IMR-90 (cell line): Measurements from ENCODE around the gene ADGRG2. TPM values are rescaled to one million over a fixed set of nuclear protein-coding genes. Genes with fewer than 3 reads are reported as not detected.

Source experiments
- ATAC-seq: fragments of 200-7000 bp; cut with Tn5 transposase; 2 replicates; pipeline ENCODE4 v1.9.1; 2020; ENCODE audit warnings: low read depth, mild to moderate bottlenecking, moderate library complexity
- BruUV-seq: library from RNA; stranded (reverse); fragments of 400-500 nt; replicated peaks from 2 replicates; lab custom pipeline; 2021; lab: Mats Ljungman, UMichigan
- CTCF ChIA-PET: fragments of 300-600 bp; formaldehyde crosslinking; extraction: SDS; loops from one replicate; lab custom pipeline; 2021; ENCODE audit warnings: antibody characterized with exemption; lab: Yijun Ruan, JAX
- POLR2A ChIA-PET: fragments of 300-600 bp; sonication (Branson Sonifier 250); formaldehyde crosslinking; loops from one replicate; lab custom pipeline; 2022; ENCODE audit warnings: antibody characterized with exemption; ENCODE audit not compliant: unreplicated experiment; lab: Charles Lee
- DNase-seq: peaks from one replicate; pipeline ENCODE4 v3.0.0; 2013
- H2AFZ ChIP-seq: replicated peaks from 2 replicates; pipeline ENCODE3; 2013; ENCODE audit warnings: low read length, mild to moderate bottlenecking; ENCODE audit not compliant: poor library complexity
- H2AK5ac ChIP-seq: 2 replicates; pipeline ENCODE4 v1.6.1; 2013; ENCODE audit warnings: low read depth, low read length, inconsistent platforms
- H2AK9ac ChIP-seq: replicated peaks from 2 replicates; pipeline ENCODE3; 2013; ENCODE audit warnings: mild to moderate bottlenecking, low read depth, low read length, moderate library complexity; ENCODE audit not compliant: poor library complexity
- H2BK120ac ChIP-seq: 2 replicates; pipeline ENCODE4 v1.6.1; 2013; ENCODE audit warnings: low read depth, low read length, inconsistent platforms
- H2BK15ac ChIP-seq: 3 replicates; pipeline ENCODE4 v1.6.1; 2013; ENCODE audit warnings: low read depth, low read length, inconsistent platforms
- H2BK20ac ChIP-seq: 2 replicates; pipeline ENCODE4 v1.6.1; 2013; ENCODE audit warnings: low read depth, mild to moderate bottlenecking, inconsistent platforms, low read length, moderate library complexity
- H2BK5ac ChIP-seq: 2 replicates; pipeline ENCODE4 v1.6.1; 2013; ENCODE audit warnings: mild to moderate bottlenecking, low read depth, low read length, inconsistent platforms; ENCODE audit not compliant: poor library complexity, severe bottlenecking
- H3K14ac ChIP-seq: replicated peaks from 2 replicates; pipeline ENCODE4 v1.6.1; 2013; ENCODE audit warnings: low read depth, low read length, inconsistent platforms
- H3K18ac ChIP-seq: 2 replicates; pipeline ENCODE4 v1.6.1; 2013; ENCODE audit warnings: low read depth, low read length, control low read depth
- H3K23ac ChIP-seq: 2 replicates; pipeline ENCODE4 v1.6.1; 2013; ENCODE audit warnings: low read depth, low read length, inconsistent platforms
- H3K27ac ChIP-seq: 2 replicates; pipeline ENCODE4 v1.5.1; 2013; ENCODE audit warnings: mild to moderate bottlenecking, control low read depth, low read length; ENCODE audit not compliant: insufficient read depth
- H3K27me3 ChIP-seq: 2 replicates; pipeline ENCODE4 v1.6.1; 2013; ENCODE audit warnings: low read length; ENCODE audit not compliant: control insufficient read depth, insufficient read depth
- H3K36me3 ChIP-seq: 2 replicates; pipeline ENCODE4 v1.6.1; 2013; ENCODE audit warnings: low read length, mixed read lengths; ENCODE audit not compliant: control insufficient read depth, insufficient read depth
- H3K4ac ChIP-seq: 2 replicates; pipeline ENCODE4 v1.6.1; 2013; ENCODE audit warnings: low read depth, low read length, inconsistent platforms
- H3K4me1 ChIP-seq: 2 replicates; pipeline ENCODE4 v1.6.1; 2013; ENCODE audit warnings: low read length, mixed read lengths; ENCODE audit not compliant: control insufficient read depth, insufficient read depth
- H3K4me2 ChIP-seq: 2 replicates; pipeline ENCODE4 v1.6.1; 2013; ENCODE audit warnings: low read depth, mild to moderate bottlenecking, control low read depth, low read length, moderate library complexity
- H3K4me3 ChIP-seq: 2 replicates; pipeline ENCODE4 v1.5.1; 2013; ENCODE audit warnings: low read depth, mild to moderate bottlenecking, control low read depth, low read length, moderate library complexity; ENCODE audit not compliant: insufficient read depth
- H3K56ac ChIP-seq: 2 replicates; pipeline ENCODE4 v1.6.1; 2013; ENCODE audit warnings: low read length, inconsistent platforms; ENCODE audit not compliant: insufficient read depth; ENCODE audit errors: extremely low read depth
- H3K79me1 ChIP-seq, 2 experiments: 2 replicates each; pipeline ENCODE4 v1.6.1; 2013; ENCODE audit warnings: low read length in 2 of 2, inconsistent platforms in 1 of 2, low read depth in 1 of 2
- H3K9ac ChIP-seq: 2 replicates; pipeline ENCODE4 v1.6.1; 2013; ENCODE audit warnings: low read depth, low read length, control low read depth
- H3K9me1 ChIP-seq: 2 replicates; pipeline ENCODE4 v1.6.1; 2013; ENCODE audit warnings: low read length, inconsistent platforms; ENCODE audit not compliant: insufficient read depth
- H3K9me3 ChIP-seq: 2 replicates; pipeline ENCODE4 v1.6.1; 2013; ENCODE audit warnings: low read length; ENCODE audit not compliant: control insufficient read depth, insufficient read depth
- H4K20me1 ChIP-seq: 2 replicates; pipeline ENCODE4 v1.6.1; 2013; ENCODE audit warnings: low read length, inconsistent platforms; ENCODE audit not compliant: insufficient read depth
- H4K5ac ChIP-seq: 2 replicates; pipeline ENCODE4 v1.6.1; 2013; ENCODE audit warnings: mild to moderate bottlenecking, low read depth, low read length, control low read depth
- H4K8ac ChIP-seq, 2 experiments: 2 replicates each; pipeline ENCODE4 v1.6.1; 2013; ENCODE audit warnings: low read depth in 2 of 2, low read length in 2 of 2, control low read depth in 1 of 2, inconsistent platforms in 1 of 2
- H4K91ac ChIP-seq: 2 replicates; pipeline ENCODE4 v1.6.1; 2013; ENCODE audit warnings: low read depth, low read length, inconsistent platforms; ENCODE audit not compliant: insufficient read depth
- CHD1 ChIP-seq: IDR thresholded peaks from 2 replicates; pipeline ENCODE4 v1.6.1; 2012; ENCODE audit warnings: low read depth, low read length, improper control_type of control experiment
- FOS ChIP-seq: fragments of 150-350 bp; IDR thresholded peaks from 2 replicates; pipeline ENCODE4 v1.6.1; 2016; ENCODE audit warnings: low read depth, low read length
- MAZ ChIP-seq: IDR thresholded peaks from 2 replicates; pipeline ENCODE4 v1.6.1; 2012; ENCODE audit warnings: low read depth, mild to moderate bottlenecking, low read length, improper control_type of control experiment, moderate library complexity, borderline replicate concordance
- MXI1 ChIP-seq: IDR thresholded peaks from 2 replicates; pipeline ENCODE4 v1.6.1; 2012; ENCODE audit warnings: low read depth, mild to moderate bottlenecking, low read length, moderate library complexity, borderline replicate concordance
- NFE2L2 ChIP-seq: fragments of 150-350 bp; IDR thresholded peaks from 2 replicates; pipeline ENCODE4 v1.6.1; 2016; ENCODE audit warnings: low read depth, mild to moderate bottlenecking, low read length
- POLR2A ChIP-seq: IDR thresholded peaks from 2 replicates; pipeline ENCODE4 v1.6.1; 2012; ENCODE audit warnings: mild to moderate bottlenecking, low read depth, low read length
- RCOR1 ChIP-seq: IDR thresholded peaks from 2 replicates; pipeline ENCODE4 v1.6.1; 2012; ENCODE audit warnings: mild to moderate bottlenecking, low read length, improper control_type of control experiment; ENCODE audit not compliant: insufficient replicate concordance
- SMC3 ChIP-seq: fragments of 150-350 bp; IDR thresholded peaks from 2 replicates; pipeline ENCODE4 v1.6.1; 2016; ENCODE audit warnings: low read depth, mild to moderate bottlenecking, antibody characterized with exemption, low read length, moderate library complexity
- WGBS, 2 experiments: methylation state at CpG; one replicate each; pipeline versions ENCODE4 v1.1.5 to v1.1.7; 2013; ENCODE audit warnings: missing lambda C conversion rate in 2 of 2; ENCODE audit not compliant: insufficient read length in 1 of 2; ENCODE audit errors: extremely low coverage in 2 of 2; 5-methylcytosine and 5-hydroxymethylcytosine counted together
- dilution Hi-C: fragments of 300-500 bp; cut with HindIII; formaldehyde crosslinking; loops from one replicate; pipeline ENCODE4 v1.14.3; 2018; ENCODE audit warnings: low sequenced_read_pairs; ENCODE audit not compliant: unreplicated experiment
- in situ Hi-C: fragments of 300-500 bp; cut with MboI; formaldehyde crosslinking; loops from 3 replicates; pipeline ENCODE4 v1.14.3; 2019; ENCODE audit warnings: low sequenced_read_pairs, inconsistent platforms, mixed read lengths
- intact Hi-C: fragments of 100-400 bp; cut with micrococcal nuclease; formaldehyde crosslinking; loops from 2 replicates; pipeline ENCODE4 v1.10.0; 2022
- polyA plus RNA-seq, 3 experiments: library from polyadenylated mRNA; depleted of rRNA; stranded (reverse); fragments of >200 nt; gene quantifications; 2 replicates each; pipeline ENCODE4 v1.2.3, GENCODE V29; 2012; ENCODE audit warnings: low replicate concordance in 1 of 3
- total RNA-seq: library from RNA; depleted of rRNA; stranded (reverse); fragments of >200 nt; gene quantifications from 2 replicates; pipeline ENCODE4 v1.2.3, GENCODE V29; 2012
- TF ChIP-seq, protein P1 (sequence below): fragments of 150-350 bp; IDR thresholded peaks from 2 replicates; pipeline ENCODE4 v1.6.1; 2017; ENCODE audit warnings: mild to moderate bottlenecking, antibody characterized with exemption, low read length, low read depth
- TF ChIP-seq, protein P2 (sequence below): conservative IDR thresholded peaks from 2 replicates; pipeline ENCODE4 v1.5.1; 2012; ENCODE audit warnings: mild to moderate bottlenecking, low read depth, low read length, improper control_type of control experiment
- TF ChIP-seq, protein P3 (sequence below): fragments of 150-350 bp; IDR thresholded peaks from 2 replicates; pipeline ENCODE4 v1.6.1; 2016; ENCODE audit warnings: low read depth, mild to moderate bottlenecking, low read length, moderate library complexity, borderline replicate concordance

The ADGRG2 gene
- total and polyA plus RNA-seq, 2 of the 4 experiments (the other 2 are of a cell fraction), result under 0.01 to 0.07 TPM

DNA sequence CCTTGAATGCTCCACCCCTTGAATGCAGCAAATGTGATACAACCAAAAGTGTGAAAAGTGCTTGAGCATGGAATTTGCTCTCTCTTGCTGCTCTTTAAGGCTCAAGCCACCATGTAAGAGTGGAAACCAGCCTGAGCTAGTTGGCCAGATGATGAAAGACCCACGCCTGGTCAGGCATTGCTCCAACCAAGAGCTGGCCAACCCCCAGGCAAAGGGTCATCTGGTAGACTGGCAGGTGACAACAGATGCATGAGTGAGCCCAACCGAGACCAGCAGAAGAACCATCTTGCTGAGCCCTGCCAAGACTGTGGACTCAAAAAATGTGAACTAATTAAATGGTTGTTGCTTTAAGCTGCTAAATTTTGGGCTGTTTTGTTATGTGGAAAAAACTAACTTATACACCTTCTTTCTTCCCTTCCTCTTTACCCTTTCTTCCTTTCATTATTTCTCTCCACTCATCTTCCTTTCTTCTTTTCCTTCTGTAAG, 32.7 kb downstream of the ADGRG2 start:
- no peak overlapping the region for H3K23ac ChIP-seq
- no peak overlapping the region for H3K14ac ChIP-seq
- POLR2A ChIA-PET, result no interaction called here
- no peak overlapping the region for H2BK120ac ChIP-seq
- no peak overlapping the region for H2AK5ac ChIP-seq
- H2AK9ac ChIP-seq, result no peak overlapping the region
- no peaks in the 10 kb centered on the region; the same call in 1 of the 2 replicates for H3K9me3 ChIP-seq
- no peaks in the 10 kb centered on the region for H4K20me1 ChIP-seq
- H3K79me1 ChIP-seq, result no peaks in the 10 kb centered on the region
- WGBS, 2 experiments, result 20% methylated on average over 1 of the region's 2 CpGs; no CpG with 5 or more reads in 1 of the 2 experiments
- no peak overlapping the region for H2BK5ac ChIP-seq
- no peaks in the 10 kb centered on the region for H3K4me1 ChIP-seq
- dilution Hi-C loops (no loop called here), in situ Hi-C loops (no loop called here), intact Hi-C loops (no loop called here)
- no peak overlapping the region for H3K56ac ChIP-seq
- no peaks in the 10 kb centered on the region for H3K9me1 ChIP-seq
- no peak overlapping the region for H3K18ac ChIP-seq
- DNase-seq (no peak), ATAC-seq (no peak)
- no peak overlapping the region for H3K4me2 ChIP-seq
- BruUV-seq, result no TSS peak
- no peak overlapping the region for H4K91ac ChIP-seq
- no peak overlapping the region for H3K27ac ChIP-seq
- no peak overlapping the region for H2AFZ ChIP-seq
- H3K4ac ChIP-seq, result no peak overlapping the region
- CTCF ChIA-PET, result no interaction called here
- H4K8ac ChIP-seq, result no peak overlapping the region
- no peak overlapping the region for H2BK15ac ChIP-seq
- no peaks in the 10 kb centered on the region for H3K27me3 ChIP-seq
- H4K5ac ChIP-seq, result no peak overlapping the region
- H3K4me3 ChIP-seq, result no peak overlapping the region
- no peak overlapping the region for H2BK20ac ChIP-seq
- TF ChIP-seq NFE2L2 (no peak), MXI1 (no peak), FOS (no peak), POLR2A (no peak), RCOR1 (no peak), SMC3 (no peak), MAZ (no peak), CHD1 (no peak)
- TF ChIP-seq, protein P1, sequence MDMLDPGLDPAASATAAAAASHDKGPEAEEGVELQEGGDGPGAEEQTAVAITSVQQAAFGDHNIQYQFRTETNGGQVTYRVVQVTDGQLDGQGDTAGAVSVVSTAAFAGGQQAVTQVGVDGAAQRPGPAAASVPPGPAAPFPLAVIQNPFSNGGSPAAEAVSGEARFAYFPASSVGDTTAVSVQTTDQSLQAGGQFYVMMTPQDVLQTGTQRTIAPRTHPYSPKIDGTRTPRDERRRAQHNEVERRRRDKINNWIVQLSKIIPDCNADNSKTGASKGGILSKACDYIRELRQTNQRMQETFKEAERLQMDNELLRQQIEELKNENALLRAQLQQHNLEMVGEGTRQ, result no peak
- TF ChIP-seq, protein P2, sequence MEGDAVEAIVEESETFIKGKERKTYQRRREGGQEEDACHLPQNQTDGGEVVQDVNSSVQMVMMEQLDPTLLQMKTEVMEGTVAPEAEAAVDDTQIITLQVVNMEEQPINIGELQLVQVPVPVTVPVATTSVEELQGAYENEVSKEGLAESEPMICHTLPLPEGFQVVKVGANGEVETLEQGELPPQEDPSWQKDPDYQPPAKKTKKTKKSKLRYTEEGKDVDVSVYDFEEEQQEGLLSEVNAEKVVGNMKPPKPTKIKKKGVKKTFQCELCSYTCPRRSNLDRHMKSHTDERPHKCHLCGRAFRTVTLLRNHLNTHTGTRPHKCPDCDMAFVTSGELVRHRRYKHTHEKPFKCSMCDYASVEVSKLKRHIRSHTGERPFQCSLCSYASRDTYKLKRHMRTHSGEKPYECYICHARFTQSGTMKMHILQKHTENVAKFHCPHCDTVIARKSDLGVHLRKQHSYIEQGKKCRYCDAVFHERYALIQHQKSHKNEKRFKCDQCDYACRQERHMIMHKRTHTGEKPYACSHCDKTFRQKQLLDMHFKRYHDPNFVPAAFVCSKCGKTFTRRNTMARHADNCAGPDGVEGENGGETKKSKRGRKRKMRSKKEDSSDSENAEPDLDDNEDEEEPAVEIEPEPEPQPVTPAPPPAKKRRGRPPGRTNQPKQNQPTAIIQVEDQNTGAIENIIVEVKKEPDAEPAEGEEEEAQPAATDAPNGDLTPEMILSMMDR, result no peak
- TF ChIP-seq, protein P3, sequence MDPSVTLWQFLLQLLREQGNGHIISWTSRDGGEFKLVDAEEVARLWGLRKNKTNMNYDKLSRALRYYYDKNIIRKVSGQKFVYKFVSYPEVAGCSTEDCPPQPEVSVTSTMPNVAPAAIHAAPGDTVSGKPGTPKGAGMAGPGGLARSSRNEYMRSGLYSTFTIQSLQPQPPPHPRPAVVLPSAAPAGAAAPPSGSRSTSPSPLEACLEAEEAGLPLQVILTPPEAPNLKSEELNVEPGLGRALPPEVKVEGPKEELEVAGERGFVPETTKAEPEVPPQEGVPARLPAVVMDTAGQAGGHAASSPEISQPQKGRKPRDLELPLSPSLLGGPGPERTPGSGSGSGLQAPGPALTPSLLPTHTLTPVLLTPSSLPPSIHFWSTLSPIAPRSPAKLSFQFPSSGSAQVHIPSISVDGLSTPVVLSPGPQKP, result no peak
- H3K9ac ChIP-seq, result no peak overlapping the region
- no peaks in the 10 kb centered on the region for H3K36me3 ChIP-seq
